ENCODE results near the gene CCDC28A.
A peak's percentile ranks its signal among the peaks of the same experiment; 100 is the strongest.

Gene CCDC28A

GRCh38 chr6:138830248-138830647, 56.7 kb downstream of the CCDC28A start:
- H3K4me3 ChIP-seq (replicated peaks in 1 of 2; ENCODE audit: low read depth in 2 of 2, low read length in 2 of 2): no peak overlapping the region
- DNase-seq (ENCODE audit: low read depth in 2 of 2): no peak
- TF ChIP-seq CTCF (IDR thresholded peaks at IDR 0.05; ENCODE audit: low read depth, low read length): no peak

- no peak for TF ChIP-seq CTCF (IDR thresholded peaks at IDR 0.05; ENCODE audit: low read depth, low read length)
- H3K4me3 ChIP-seq (replicated peaks in 1 of 2; ENCODE audit: low read depth in 2 of 2, low read length in 2 of 2): no peak overlapping the region
- no peak for DNase-seq (ENCODE audit: low read depth in 2 of 2)
Measured at GRCh38 chr6:138832182-138832581, 58.6 kb downstream of the CCDC28A start.

- TF ChIP-seq CTCF (IDR thresholded peaks at IDR 0.05; ENCODE audit: low read depth, low read length): no peak
- peak in 1 of 2 donors; percentile 97 for DNase-seq (ENCODE audit: low read depth in 2 of 2)
Measured at GRCh38 chr6:138833816-138834539, 60.4 kb downstream of the CCDC28A start.

GRCh38 chr6:138837246-138837645, 63.7 kb downstream of the CCDC28A start:
- no peak for TF ChIP-seq CTCF (IDR thresholded peaks at IDR 0.05; ENCODE audit: low read depth, low read length)
- H3K4me3 ChIP-seq (replicated peaks in 1 of 2; ENCODE audit: low read depth in 2 of 2, low read length in 2 of 2): no peak overlapping the region
- no peak for DNase-seq (ENCODE audit: low read depth in 2 of 2)

More at GRCh38 chr6:138833816-138834539, 60.4 kb downstream of the CCDC28A start:
- no peak overlapping the region for H3K4me3 ChIP-seq (replicated peaks in 1 of 2; ENCODE audit: low read depth in 2 of 2, low read length in 2 of 2)

Data from cardiac fibroblast (primary cell).